Right ventricle myocardium inferior (tissue), 1 donor: ENCODE results near the gene SH2B2. TPM values are rescaled to one million over a fixed set of nuclear protein-coding genes. Genes with fewer than 3 reads are reported as not detected.
A peak's percentile ranks its signal among the peaks of the same experiment; 100 is the strongest.
"Not testable (repeated sequence)": the region's sequence is repeated elsewhere in the genome, so short reads cannot be mapped to it uniquely, and the experiment has no call there.

Experiments
- ATAC-seq: fragments of 200-7000 bp; cut with Tn5 transposase; one replicate; pipeline ENCODE4 v1.9.1; 2020; ENCODE audit warnings: mild to moderate bottlenecking, moderate library complexity
- DNase-seq: peaks from one replicate; pipeline ENCODE4 v3.0.0; 2021; ENCODE audit errors: missing footprints
- intact Hi-C: fragments of 100-400 bp; cut with DNase I; formaldehyde crosslinking; loops from one replicate; pipeline ENCODE4 v1.11.0; 2022
- total RNA-seq: library from RNA; stranded (reverse); fragmentation: NEBNext Ultra II Directional; extraction: Animal tissue kit (Norgen Biotek cat#: 25700); gene quantifications from one replicate; pipeline ENCODE4 v1.2.1, GENCODE V29; 2021
- donor health status: DM: no; HTN: yes; CAD: no; lungs with severe emphysema.

The SH2B2 gene
- total RNA-seq, 1 donor from 2014 or later, result 1.2 TPM

GRCh38 chr7:102296514-102296913 is 9.8 kb downstream of the SH2B2 start:
- DNase-seq, result no peak
- intact Hi-C loops, result no loop called here
- ATAC-seq, result no peak

GRCh38 chr7:102297487-102298218 is 11.0 kb downstream of the SH2B2 start:
- intact Hi-C loops, result no loop called here
- DNase-seq (no peak), ATAC-seq (no peak)

- ATAC-seq (peak; percentile 24), DNase-seq (no peak)
- intact Hi-C loops, result no loop called here
Observed at GRCh38 chr7:102300643-102301221, 14.1 kb downstream of the SH2B2 start.

DNA sequence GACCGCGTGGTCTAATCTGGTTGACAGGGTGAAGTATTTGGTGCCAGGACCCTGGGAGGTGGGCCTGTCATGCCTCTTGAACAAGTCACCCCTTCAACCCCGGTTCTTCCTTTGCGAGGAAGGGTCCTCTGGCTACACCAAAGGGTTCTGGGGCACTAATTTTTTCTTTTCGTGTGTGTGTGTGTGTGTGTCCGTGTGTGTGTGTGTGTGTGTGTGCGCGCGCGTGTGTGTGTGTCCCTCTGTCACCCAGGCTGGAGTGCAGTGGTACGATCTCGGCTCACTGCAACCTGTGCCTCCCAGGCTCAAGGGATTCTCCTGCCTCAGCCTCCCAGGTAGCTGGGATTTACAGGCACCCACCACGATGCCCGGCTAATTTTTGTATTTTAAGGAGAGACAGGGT is 14.7 kb downstream of the SH2B2 start:
- intact Hi-C loops, result not testable (repeated sequence)

DNA sequence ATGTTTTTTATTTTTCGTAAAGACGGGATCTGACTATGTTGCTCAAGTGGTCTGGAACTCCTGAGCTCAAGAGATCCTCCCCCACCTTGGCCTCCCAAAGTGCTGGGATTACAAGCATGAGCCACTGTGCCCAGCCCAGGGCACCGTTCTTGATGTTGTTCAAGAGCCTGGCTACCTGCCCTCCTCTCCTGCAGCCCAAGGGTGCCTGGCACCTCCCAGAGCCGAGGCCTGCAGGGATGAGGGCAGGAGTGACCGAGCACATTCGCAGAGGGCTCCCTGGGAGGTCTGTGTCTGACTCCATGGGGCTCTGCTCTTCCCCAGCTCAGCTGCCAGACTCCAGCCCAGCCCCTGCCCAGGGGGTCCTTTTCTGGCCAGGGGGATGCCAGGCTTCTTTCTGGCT is 15.4 kb downstream of the SH2B2 start:
- DNase-seq, result no peak
- intact Hi-C loops, result no loop called here
- no peak for ATAC-seq

More for the DNA sequence above, 14.7 kb downstream of the SH2B2 start:
- not testable (repeated sequence) for DNase-seq, ATAC-seq

DNA sequence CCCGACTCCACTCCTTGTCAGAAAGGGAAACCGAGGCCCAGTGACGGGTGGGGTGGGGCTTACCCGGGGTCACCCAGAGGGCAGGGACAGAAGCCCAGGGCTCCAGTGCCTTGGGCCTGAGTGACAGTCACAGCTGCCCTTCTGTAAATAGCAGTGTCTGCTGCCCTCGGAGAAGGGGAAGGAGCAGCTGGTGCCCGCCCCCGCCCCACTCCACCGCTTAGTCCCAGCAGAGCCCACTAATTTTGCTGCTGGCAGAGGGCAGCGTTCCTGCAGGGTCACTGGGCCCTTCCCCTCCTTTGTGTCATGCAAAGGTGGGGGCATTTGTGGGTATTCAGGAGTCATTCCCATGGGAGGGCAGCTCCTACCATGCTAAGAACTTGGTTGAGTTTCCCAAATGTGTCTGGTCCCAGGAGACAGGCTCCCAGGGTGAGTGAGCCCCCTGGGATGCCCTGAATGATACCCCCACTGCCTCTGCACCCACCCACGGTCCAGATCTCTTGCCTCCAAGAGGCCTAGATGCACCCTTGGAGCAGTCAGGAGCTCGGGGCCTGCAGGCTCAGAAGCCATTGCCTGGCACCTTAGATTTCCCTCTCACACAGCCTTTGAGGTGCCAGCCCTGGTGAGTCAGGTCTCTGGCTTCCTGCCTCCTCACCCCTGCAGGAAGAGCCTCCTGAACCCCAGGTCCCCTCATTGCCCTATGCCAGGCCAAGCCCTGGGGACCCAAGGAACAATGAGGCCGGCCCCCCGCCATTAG is 17.2 kb downstream of the SH2B2 start:
- ATAC-seq, result no peak
- peak; percentile 21 for DNase-seq
- intact Hi-C loops, result no loop called here

- intact Hi-C loops, result no loop called here
- no peak for ATAC-seq
- peak; percentile 60 for DNase-seq
Observed at GRCh38 chr7:102304668-102305067, 18.0 kb downstream of the SH2B2 start.

- DNase-seq (no peak), ATAC-seq (no peak)
- intact Hi-C loops, result no loop called here
Observed at GRCh38 chr7:102305414-102306268, 19.0 kb downstream of the SH2B2 start.

GRCh38 chr7:102306916-102307677 is 20.4 kb downstream of the SH2B2 start:
- intact Hi-C loops, result no loop called here
- DNase-seq, result no peak
- peak; percentile 64 for ATAC-seq

DNA sequence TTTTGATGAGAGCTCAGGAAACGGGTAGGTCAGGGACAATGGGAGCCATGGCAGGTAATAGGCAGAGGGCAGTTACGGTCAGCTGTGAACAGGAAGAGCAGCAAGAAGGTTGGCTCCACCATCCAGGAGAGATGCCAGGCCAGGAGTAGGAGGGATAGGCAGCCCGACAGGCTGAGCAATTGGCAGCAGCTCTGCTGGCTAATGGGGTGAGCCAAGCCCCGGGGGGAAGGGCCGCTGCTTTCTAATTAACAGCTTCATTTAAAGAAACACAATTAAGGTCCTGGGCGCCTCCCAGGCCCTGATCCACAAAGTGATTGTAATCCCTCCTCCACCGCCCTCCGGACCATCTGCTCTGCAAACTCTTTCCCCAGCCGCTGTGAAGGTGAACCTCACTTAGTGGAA is 23.7 kb downstream of the SH2B2 start:
- intact Hi-C loops, result no loop called here
- DNase-seq, result no peak

DNA sequence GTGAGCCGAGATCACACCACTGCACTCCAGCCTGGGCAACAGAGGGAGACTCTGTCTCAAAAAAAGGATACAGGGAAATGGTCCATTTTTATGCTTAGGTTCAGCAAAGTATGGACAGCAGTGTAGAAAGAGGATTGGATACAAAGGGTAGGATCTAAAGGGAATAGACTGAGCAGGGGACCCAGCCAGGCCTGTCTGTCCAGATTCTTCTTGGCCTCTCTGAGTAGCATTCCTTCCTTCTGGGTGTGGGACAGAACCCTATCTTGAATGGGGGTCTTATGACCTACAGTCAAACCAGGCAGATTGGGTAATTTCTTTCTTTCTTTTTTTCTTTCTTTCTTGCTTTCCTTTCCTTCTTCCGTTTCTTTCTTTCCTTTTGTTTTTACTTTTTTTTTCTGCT is 25.6 kb downstream of the SH2B2 start:
- intact Hi-C loops, result no loop called here
- ATAC-seq (no peak), DNase-seq (no peak)

More for the DNA sequence above, 23.7 kb downstream of the SH2B2 start:
- no peak for ATAC-seq

DNA sequence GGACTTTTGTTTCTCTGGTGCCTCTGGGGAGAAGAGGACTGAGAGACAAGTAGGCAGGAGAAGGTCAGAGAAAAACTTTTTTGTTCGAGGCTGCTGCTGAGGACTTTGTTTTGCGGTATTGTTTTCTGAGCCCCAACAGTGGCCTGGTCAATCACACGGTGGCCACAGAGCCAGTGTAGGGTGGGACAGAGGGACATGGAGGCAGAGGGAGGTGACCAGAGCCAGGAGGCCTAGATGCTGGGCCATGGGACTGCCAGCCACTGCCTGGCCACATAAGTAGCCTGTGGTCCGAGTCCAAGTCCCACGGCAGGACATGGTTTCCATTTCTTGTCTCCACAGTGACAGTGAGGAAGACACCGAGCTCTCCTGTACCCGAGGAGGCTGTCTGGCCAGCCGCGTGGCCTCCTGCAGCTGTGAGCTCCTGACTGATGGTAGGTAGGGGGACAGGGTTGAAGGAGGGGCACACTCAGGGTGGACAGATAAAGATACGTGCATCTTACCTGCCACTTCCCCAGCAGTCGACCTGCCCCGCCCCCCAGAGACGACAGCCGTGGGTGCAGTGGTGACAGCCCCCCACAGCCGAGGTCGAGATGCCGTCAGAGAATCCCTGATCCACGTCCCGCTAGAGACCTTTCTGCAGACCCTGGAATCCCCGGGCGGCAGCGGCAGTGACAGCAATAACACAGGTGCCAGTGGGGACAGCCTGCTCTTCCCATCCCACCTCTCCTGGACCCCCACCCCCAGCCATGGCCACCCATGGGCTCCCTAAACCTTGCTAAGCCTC is 27.5 kb downstream of the SH2B2 start:
- no peak for DNase-seq
- intact Hi-C loops, result no loop called here
- no peak for ATAC-seq

- DNase-seq, result no peak
- intact Hi-C loops, result no loop called here
- no peak for ATAC-seq
Observed at GRCh38 chr7:102317231-102318059, 30.8 kb downstream of the SH2B2 start.

- no peak for ATAC-seq
- DNase-seq, result no peak
- intact Hi-C loops, result no loop called here
Observed at GRCh38 chr7:102318482-102318971, 31.9 kb downstream of the SH2B2 start.

GRCh38 chr7:102319671-102320070 is 33.0 kb downstream of the SH2B2 start:
- DNase-seq, result no peak
- no peak for ATAC-seq

GRCh38 chr7:102320181-102320580 is 33.5 kb downstream of the SH2B2 start:
- ATAC-seq (no peak), DNase-seq (no peak)
- intact Hi-C loops, result no loop called here

More at GRCh38 chr7:102319671-102320070, 33.0 kb downstream of the SH2B2 start:
- intact Hi-C loops, result no loop called here
